GM18526 (cell line): ENCODE data around the gene GPR107.

Source experiments
- POLR2A ChIP-seq: IDR thresholded peaks from 3 replicates; pipeline ENCODE4 v1.6.1; 2011; ENCODE audit not compliant: insufficient read length; ENCODE audit errors: extremely low read depth

GPR107 gene

DNA sequence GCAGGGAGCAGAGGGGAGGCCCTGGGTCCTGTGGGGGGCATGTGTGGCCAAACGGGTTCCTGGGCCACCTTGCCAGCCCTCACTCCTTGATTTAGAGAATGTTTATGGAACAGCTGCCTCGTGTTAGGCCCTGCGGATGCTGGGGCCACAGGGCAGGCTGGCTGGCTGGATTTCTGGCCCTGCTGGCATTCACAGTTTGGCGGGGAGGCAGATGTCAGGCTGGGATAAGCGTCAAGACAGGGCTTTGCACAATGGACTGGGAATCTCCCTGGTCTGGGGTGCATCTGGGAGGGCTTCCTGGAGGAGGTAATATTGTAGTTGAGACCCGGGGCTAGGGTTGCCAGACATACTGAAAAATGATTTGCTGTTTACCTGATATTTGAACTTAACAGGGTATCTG lies 132.3 kb downstream of the GPR107 start:
- no peak for TF ChIP-seq POLR2A

DNA sequence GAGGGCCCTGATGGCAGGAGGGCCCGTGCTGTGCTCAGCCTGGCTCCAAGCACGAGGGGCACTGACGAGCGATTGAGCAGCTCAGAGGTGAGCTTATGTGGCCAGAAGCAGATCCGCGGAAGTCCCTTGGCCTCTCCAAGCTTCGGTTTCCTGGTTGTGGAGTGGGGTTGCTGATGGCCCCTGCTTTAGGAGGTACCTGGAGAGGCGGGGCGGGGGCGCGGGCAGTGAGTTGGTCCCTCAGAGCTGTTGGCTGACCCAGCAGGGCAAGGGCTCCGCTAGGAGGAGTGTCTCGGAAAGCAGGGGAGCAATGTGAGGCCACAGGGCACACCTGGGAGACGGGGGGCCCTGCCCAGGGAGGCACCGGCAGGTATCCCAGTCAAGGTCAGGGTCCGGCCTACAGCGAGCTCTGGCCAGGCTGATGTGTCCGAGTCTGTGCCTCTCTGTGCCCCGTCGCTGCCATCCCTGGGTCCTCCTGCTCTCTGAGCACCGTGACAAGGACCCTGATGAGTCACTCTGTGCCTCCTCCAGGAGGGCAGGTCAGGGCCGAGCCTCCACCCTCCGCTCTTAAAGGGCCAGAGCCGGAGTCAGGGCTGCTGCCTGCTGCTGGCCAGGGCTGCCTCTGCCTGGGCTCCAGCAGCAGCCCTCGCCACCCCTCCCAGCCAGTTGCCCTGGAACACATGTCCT lies 133.3 kb downstream of the GPR107 start:
- TF ChIP-seq POLR2A: no peak

DNA sequence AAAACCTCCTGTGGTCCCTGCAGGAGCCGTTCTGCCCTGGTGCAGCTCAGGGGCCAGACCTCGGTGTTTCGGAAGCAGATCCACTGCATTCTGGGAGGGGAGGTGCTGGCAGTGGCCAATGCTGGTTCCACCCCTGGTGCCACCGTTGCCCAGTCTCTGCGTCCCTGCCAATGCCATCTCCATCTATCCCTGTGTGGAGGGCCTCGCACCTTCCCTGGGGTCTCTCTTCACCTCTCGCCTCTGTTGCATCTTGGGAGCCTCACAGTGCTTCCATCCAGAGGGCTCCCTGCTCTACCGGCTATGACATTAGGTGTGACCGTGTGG lies 133.8 kb downstream of the GPR107 start:
- TF ChIP-seq POLR2A: no peak

DNA sequence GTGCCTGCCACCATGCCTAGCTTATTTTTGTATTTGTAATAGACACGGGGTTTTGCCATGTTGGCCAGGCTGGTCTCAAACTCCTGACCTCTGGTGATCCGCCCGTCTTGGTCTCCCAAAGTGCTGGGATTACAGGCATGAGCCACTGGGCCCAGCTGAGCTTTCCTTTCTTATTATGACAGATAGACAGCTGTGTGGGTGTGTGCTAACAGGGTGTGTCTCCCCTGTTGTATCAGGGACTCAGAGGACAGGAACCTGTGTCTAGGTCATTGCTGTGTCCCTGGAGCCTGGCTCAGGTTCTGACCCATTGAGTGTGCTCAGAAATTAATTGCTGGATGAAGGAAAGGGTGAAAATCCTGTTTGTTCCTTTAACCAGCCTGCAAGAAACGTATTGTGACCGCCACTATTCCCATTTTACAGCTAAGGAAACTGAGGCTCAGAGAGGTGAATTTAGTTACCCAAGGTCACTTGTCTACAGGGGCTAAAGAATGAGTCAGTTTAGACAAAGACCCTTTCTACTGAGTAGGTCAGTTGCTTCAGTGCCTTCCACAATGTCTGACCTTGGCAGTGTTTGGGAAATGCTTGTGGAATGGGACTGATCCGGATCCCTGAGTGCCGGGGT lies 135.3 kb downstream of the GPR107 start:
- no peak for TF ChIP-seq POLR2A
